CD14-positive monocyte (primary cell): Measurements from ENCODE around the gene TRIM37. TPM values are rescaled to one million over a fixed set of nuclear protein-coding genes. Genes with fewer than 3 reads are reported as not detected.

Source experiments
- DNase-seq, 3 donors: peaks; one replicate each; pipeline ENCODE4 v3.0.0-alpha.2; 2011 to 2022
- H2AFZ ChIP-seq: 2 replicates; pipeline ENCODE4 v1.6.0; 2012; ENCODE audit warnings: mild to moderate bottlenecking, low read depth, low read length, inconsistent platforms; ENCODE audit not compliant: insufficient read depth, poor library complexity, severe bottlenecking
- H3K27ac ChIP-seq, 2 donors: 1 replicate in 1 of 2; 2 replicates in 1 of 2; pipeline ENCODE4 v1.5.1; 2012 to 2013; ENCODE audit warnings: low read length in 2 of 2, control low read depth in 1 of 2, inconsistent platforms in 1 of 2, low read depth in 1 of 2, mild to moderate bottlenecking in 1 of 2
- H3K27me3 ChIP-seq, 2 donors: one replicate each; pipeline versions ENCODE4 v1.6.0 to v1.6.1; 2011 to 2013; ENCODE audit warnings: low read length in 2 of 2; ENCODE audit not compliant: control insufficient read depth in 2 of 2, insufficient read depth in 2 of 2
- H3K36me3 ChIP-seq, 2 donors: replicated peaks in 1 of 2; 1 replicate in 1 of 2; 2 replicates in 1 of 2; pipeline versions ENCODE4 v1.5.1 to v1.6.1; 2012 to 2013; ENCODE audit warnings: low read length in 2 of 2, control low read depth in 1 of 2, inconsistent platforms in 1 of 2, mild to moderate bottlenecking in 1 of 2; ENCODE audit not compliant: insufficient read depth in 2 of 2, control insufficient read depth in 1 of 2
- H3K4me1 ChIP-seq, 2 donors: 1 replicate in 1 of 2; 2 replicates in 1 of 2; pipeline versions ENCODE4 v1.5.1 to v1.6.1; 2012 to 2013; ENCODE audit warnings: low read length in 2 of 2, control low read depth in 1 of 2, inconsistent platforms in 1 of 2, mild to moderate bottlenecking in 1 of 2, moderate library complexity in 1 of 2; ENCODE audit not compliant: insufficient read depth in 2 of 2, control insufficient read depth in 1 of 2
- H3K4me2 ChIP-seq: replicated peaks from 2 replicates; pipeline ENCODE3; 2012; ENCODE audit warnings: low read length, moderate library complexity, mild to moderate bottlenecking; ENCODE audit not compliant: poor library complexity, severe bottlenecking; ENCODE audit errors: extremely low read depth
- H3K4me3 ChIP-seq, 3 experiments: fragments of 200-600 bp in 1 of 3; sonication (generic) in 1 of 3; replicated peaks in 1 of 3; 1 replicate in 2 of 3; 2 replicates in 1 of 3; pipeline ENCODE4 v1.5.1; 2011 to 2013; ENCODE audit warnings: low read length in 3 of 3, mild to moderate bottlenecking in 3 of 3, control low read depth in 2 of 3, low read depth in 2 of 3, inconsistent platforms in 1 of 3, moderate library complexity in 1 of 3
- H3K79me2 ChIP-seq: 2 replicates; pipeline ENCODE4 v1.6.0; 2012; ENCODE audit warnings: mild to moderate bottlenecking, control low read depth, inconsistent platforms, low read length, moderate library complexity; ENCODE audit not compliant: insufficient read depth
- H3K9ac ChIP-seq: 2 replicates; pipeline ENCODE4 v1.6.0; 2017; ENCODE audit warnings: low read length, mild to moderate bottlenecking; ENCODE audit not compliant: insufficient read depth, poor library complexity, severe bottlenecking
- H3K9me3 ChIP-seq, 2 donors: replicated peaks in 1 of 2; 1 replicate in 1 of 2; 2 replicates in 1 of 2; pipeline versions ENCODE4 v1.5.1 to v1.6.1; 2012 to 2013; ENCODE audit warnings: low read length in 2 of 2, control low read depth in 1 of 2; ENCODE audit not compliant: control insufficient read depth in 1 of 2, insufficient read depth in 1 of 2
- H4K20me1 ChIP-seq: 2 replicates; pipeline ENCODE4 v1.6.0; 2012; ENCODE audit warnings: mild to moderate bottlenecking, low read length, control low read depth, moderate library complexity; ENCODE audit not compliant: insufficient read depth
- H3K27ac Mint-ChIP-seq, 7 donors: one replicate each; pipeline ENCODE4 v1.8.0; 2020; ENCODE audit warnings: mild to moderate bottlenecking in 7 of 7, mixed read lengths in 7 of 7, moderate library complexity in 6 of 7, inconsistent platforms in 2 of 7
- H3K27me3 Mint-ChIP-seq, 3 donors: one replicate each; pipeline ENCODE4 v1.8.0; 2021 to 2022; ENCODE audit warnings: low read depth in 3 of 3, mild to moderate bottlenecking in 3 of 3, mixed read lengths in 3 of 3, moderate library complexity in 3 of 3, inconsistent platforms in 1 of 3
- H3K36me3 Mint-ChIP-seq, 2 donors: one replicate each; pipeline ENCODE4 v1.8.0; 2020; ENCODE audit warnings: mixed read lengths in 2 of 2, inconsistent platforms in 1 of 2, mild to moderate bottlenecking in 1 of 2
- H3K4me1 Mint-ChIP-seq: one replicate; pipeline ENCODE4 v1.8.0; 2020; ENCODE audit warnings: mild to moderate bottlenecking, mixed read lengths
- H3K4me3 Mint-ChIP-seq, 2 donors: one replicate each; pipeline ENCODE4 v1.8.0; 2020; ENCODE audit warnings: mild to moderate bottlenecking in 2 of 2, mixed read lengths in 2 of 2, moderate library complexity in 1 of 2
- H3K9me3 Mint-ChIP-seq, 7 donors: one replicate each; pipeline ENCODE4 v1.8.0; 2020 to 2022; ENCODE audit warnings: mixed read lengths in 7 of 7, mild to moderate bottlenecking in 6 of 7, moderate library complexity in 6 of 7, inconsistent platforms in 2 of 7
- CTCF ChIP-seq: fragments of 200-600 bp; IDR thresholded peaks from one replicate; pipeline ENCODE4 v1.8.0; 2022; ENCODE audit warnings: antibody characterized with exemption, mild to moderate bottlenecking
- WGBS: methylation state at CpG from one replicate; pipeline ENCODE4 v1.1.5; 2013; ENCODE audit warnings: missing lambda C conversion rate; ENCODE audit not compliant: insufficient coverage; 5-methylcytosine and 5-hydroxymethylcytosine counted together
- intact Hi-C, 2 donors: fragments of 100-400 bp; cut with micrococcal nuclease; formaldehyde crosslinking; loops; one replicate each; pipeline versions ENCODE4 v1.15.0 to v1.15.1; 2023
- polyA plus RNA-seq, 3 donors: library from polyadenylated mRNA; depleted of rRNA in 1 of 3; unstranded in 2 of 3; stranded (reverse) in 1 of 3; fragments of 300-500 nt in 2 of 3; fragments of >200 nt in 1 of 3; fragmentation: Illumina TruSeq in 2 of 3; gene quantifications; 1 replicate in 2 of 3; 2 replicates in 1 of 3; pipeline ENCODE4 v1.2.3, GENCODE V29; 2012 to 2021

The TRIM37 gene
- polyA plus RNA-seq, 3 donors: 2.7 to 6.1 (median 5.3) TPM

DNA sequence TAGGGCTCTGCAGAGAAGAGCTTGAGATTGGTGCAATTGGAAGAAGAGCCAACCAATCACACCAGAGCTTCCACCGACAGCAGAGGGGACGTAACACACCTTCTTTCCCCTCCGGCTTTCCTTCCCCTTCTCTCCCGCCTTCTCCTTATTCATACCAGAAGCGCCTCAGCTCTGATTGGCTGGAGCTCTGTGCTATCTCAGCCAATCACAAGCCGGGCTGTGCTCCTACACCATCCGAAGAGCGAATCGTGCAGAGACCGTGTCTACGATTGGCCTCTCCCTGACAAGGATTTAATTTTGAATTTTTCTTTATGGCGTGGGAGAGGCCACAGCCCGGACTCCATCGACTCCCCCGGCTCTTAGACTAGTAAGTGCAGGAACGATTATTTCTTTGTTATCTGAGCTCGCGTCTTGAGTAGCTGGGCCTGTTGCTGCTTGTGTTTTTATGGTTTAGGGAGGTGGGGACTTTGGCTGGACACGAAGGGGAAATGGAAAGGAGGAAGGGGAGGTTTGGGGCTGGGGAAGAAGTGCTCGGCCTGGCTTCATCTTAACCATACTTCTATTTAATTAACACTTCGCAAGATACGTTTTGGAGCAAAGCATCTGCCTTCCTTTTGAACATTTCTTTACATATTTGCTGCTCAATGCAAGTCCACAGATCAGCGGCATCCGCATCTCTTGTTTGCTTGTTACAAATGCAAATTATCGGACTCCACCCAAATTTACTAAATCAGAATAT lies 48.9 kb upstream of the TRIM37 start, which contains the start of gene PRR11:
PRR11 (plus strand) TSS at position 308 of the 739 bp plus-strand sequence. CDS start 14,007 bp downstream, outside the sequence.
- no peaks in the 10 kb centered on the region for H3K27me3 ChIP-seq
- H3K4me3 Mint-ChIP-seq: no peak within 1 kb of the TSS
- H4K20me1 ChIP-seq: no peaks in the 10 kb centered on the region
- no peak within 1 kb of the TSS for H3K27ac Mint-ChIP-seq
- peak within 1 kb of the TSS; percentile 91 for H3K4me2 ChIP-seq
- H3K4me1 ChIP-seq: peaks cover 25 to 41% of the 10 kb centered on the region in 2 donors
- peaks cover 43% of the 10 kb centered on the region for H3K4me1 Mint-ChIP-seq
- no peaks in the 10 kb centered on the region for H3K27me3 Mint-ChIP-seq
- H3K9ac ChIP-seq: peak within 1 kb of the TSS; percentile 68
- intact Hi-C loops: loop anchor here (2.0 to 10.0 kb wide), 2 partner anchors 49 to 59 kb away; partner anchors contain the start of genes TRIM37 (in 2 of the 2) and SMG8 (in 1 of the 2)
- H3K27ac ChIP-seq: peak within 1 kb of the TSS; percentile 51 to 76
- H3K36me3 Mint-ChIP-seq: peaks cover 0 to 4% of the 10 kb centered on the region in 2 donors
- H3K4me3 ChIP-seq: peak within 1 kb of the TSS; percentile 86 to 100 (median 99)
- no peaks in the 10 kb centered on the region for H3K9me3 Mint-ChIP-seq
- H2AFZ ChIP-seq: peak within 1 kb of the TSS; percentile 92
- 0% methylated on average over 17 of the region's 25 CpGs for WGBS
- no peaks in the 10 kb centered on the region for H3K9me3 ChIP-seq
- peak; percentile 99 to 100 (median 100) for DNase-seq
- peaks cover 94% of the 10 kb centered on the region for H3K79me2 ChIP-seq
- no peak for TF ChIP-seq CTCF
- H3K36me3 ChIP-seq: no peaks in the 10 kb centered on the region

GRCh38 chr17:59154721-59155438 lies 48.2 kb upstream of the TRIM37 start, which contains the start of gene SKA2:
Gene SKA2 (minus strand): TSS chr17:59155186. CDS start chr17:59155163, 23 bp downstream.
- Histone ChIP-seq H4K20me1 (no peaks in the 10 kb centered on the region), H3K27me3 (no peaks in the 10 kb centered on the region), H3K4me1 (peaks cover 25 to 41% of the 10 kb centered on the region in 2 donors), H3K36me3 (no peaks in the 10 kb centered on the region), H3K27ac (peak within 1 kb of the TSS; percentile 51 to 76), H3K9ac (peak within 1 kb of the TSS; percentile 68), H3K9me3 (no peaks in the 10 kb centered on the region), H2AFZ (peak within 1 kb of the TSS; percentile 92), H3K4me3 (peak within 1 kb of the TSS; percentile 86 to 100 (median 99)), H3K79me2 (peaks cover 94% of the 10 kb centered on the region), H3K4me2 (peak within 1 kb of the TSS; percentile 91)
- H3K4me1 Mint-ChIP-seq: peaks cover 41% of the 10 kb centered on the region
- peaks cover 0 to 3% of the 10 kb centered on the region in 2 donors for H3K36me3 Mint-ChIP-seq
- no peak within 1 kb of the TSS for H3K27ac Mint-ChIP-seq
- no peak within 1 kb of the TSS for H3K4me3 Mint-ChIP-seq
- DNase-seq: no peak
- 0% methylated on average over 22 of the region's 39 CpGs for WGBS
- H3K27me3 Mint-ChIP-seq: no peaks in the 10 kb centered on the region
- intact Hi-C loops: loop anchor here (2.0 to 10.0 kb wide), 2 partner anchors 48 to 60 kb away; partner anchors contain the start of genes TRIM37 (in 2 of the 2) and SMG8 (in 1 of the 2)
- H3K9me3 Mint-ChIP-seq: no peaks in the 10 kb centered on the region
- no peak for TF ChIP-seq CTCF
